PFSK-1 (cell line): ENCODE results near the gene RALGAPA2.

Experiments used
- FOXP2 ChIP-seq: optimal IDR thresholded peaks from 2 replicates; pipeline ENCODE3; 2011; ENCODE audit warnings: borderline replicate concordance, control low read depth, inconsistent platforms; ENCODE audit not compliant: insufficient read depth; ENCODE audit errors: extremely low read length, extremely low read depth
- POLR2AphosphoS5 ChIP-seq: IDR thresholded peaks from 2 replicates; pipeline ENCODE4 v1.6.1; 2012; ENCODE audit warnings: low read depth, mild to moderate bottlenecking, control low read depth, low read length, moderate library complexity
- SIN3A ChIP-seq: IDR thresholded peaks from 2 replicates; pipeline ENCODE4 v1.6.1; 2012; ENCODE audit warnings: mild to moderate bottlenecking, low read length, moderate library complexity, borderline replicate concordance; ENCODE audit not compliant: insufficient read depth
- TAF1 ChIP-seq: IDR thresholded peaks from 2 replicates; pipeline ENCODE4 v1.6.1; 2012; ENCODE audit warnings: low read length, control low read depth, borderline replicate concordance; ENCODE audit not compliant: insufficient read depth
- TF ChIP-seq, protein P1 (sequence below), 2 experiments: IDR thresholded peaks; 2 replicates each; pipeline versions ENCODE4 v1.6.1 to v1.8.0; 2011 to 2012; ENCODE audit warnings: low read depth in 2 of 2, low read length in 2 of 2, control low read depth in 1 of 2, inconsistent platforms in 1 of 2, mild to moderate bottlenecking in 1 of 2, moderate library complexity in 1 of 2; ENCODE audit not compliant: insufficient read depth in 1 of 2

Gene RALGAPA2

DNA sequence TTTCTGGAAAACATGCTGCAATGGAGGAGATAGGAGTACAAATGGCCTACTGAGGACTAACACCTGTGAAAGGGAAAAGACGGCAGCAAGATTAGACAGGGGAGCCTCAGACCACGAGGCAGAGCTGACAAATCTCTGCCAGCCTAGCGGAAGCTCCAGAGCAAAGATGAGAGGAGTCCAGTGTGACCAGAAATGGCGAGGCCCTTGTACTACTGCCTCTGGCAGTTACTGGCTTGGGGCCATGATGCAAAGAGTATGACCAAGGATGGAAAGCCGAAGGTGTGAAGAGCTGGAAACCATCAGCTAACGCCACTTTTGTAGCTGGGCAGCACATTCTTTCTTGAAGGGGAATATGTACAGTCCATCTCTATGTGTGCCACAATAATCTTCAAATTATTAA lies 55.4 kb downstream of the RALGAPA2 start:
- TF ChIP-seq TAF1, result no peak
- TF ChIP-seq, protein P1, sequence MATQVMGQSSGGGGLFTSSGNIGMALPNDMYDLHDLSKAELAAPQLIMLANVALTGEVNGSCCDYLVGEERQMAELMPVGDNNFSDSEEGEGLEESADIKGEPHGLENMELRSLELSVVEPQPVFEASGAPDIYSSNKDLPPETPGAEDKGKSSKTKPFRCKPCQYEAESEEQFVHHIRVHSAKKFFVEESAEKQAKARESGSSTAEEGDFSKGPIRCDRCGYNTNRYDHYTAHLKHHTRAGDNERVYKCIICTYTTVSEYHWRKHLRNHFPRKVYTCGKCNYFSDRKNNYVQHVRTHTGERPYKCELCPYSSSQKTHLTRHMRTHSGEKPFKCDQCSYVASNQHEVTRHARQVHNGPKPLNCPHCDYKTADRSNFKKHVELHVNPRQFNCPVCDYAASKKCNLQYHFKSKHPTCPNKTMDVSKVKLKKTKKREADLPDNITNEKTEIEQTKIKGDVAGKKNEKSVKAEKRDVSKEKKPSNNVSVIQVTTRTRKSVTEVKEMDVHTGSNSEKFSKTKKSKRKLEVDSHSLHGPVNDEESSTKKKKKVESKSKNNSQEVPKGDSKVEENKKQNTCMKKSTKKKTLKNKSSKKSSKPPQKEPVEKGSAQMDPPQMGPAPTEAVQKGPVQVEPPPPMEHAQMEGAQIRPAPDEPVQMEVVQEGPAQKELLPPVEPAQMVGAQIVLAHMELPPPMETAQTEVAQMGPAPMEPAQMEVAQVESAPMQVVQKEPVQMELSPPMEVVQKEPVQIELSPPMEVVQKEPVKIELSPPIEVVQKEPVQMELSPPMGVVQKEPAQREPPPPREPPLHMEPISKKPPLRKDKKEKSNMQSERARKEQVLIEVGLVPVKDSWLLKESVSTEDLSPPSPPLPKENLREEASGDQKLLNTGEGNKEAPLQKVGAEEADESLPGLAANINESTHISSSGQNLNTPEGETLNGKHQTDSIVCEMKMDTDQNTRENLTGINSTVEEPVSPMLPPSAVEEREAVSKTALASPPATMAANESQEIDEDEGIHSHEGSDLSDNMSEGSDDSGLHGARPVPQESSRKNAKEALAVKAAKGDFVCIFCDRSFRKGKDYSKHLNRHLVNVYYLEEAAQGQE (IDR thresholded peaks at IDR 0.05; ENCODE audit: insufficient read depth in 1 of 2, low read depth in 2 of 2, low read length in 2 of 2), result no peak
- TF ChIP-seq SIN3A, result no peak
- no peak for TF ChIP-seq POLR2AphosphoS5
- no peak for TF ChIP-seq FOXP2

DNA sequence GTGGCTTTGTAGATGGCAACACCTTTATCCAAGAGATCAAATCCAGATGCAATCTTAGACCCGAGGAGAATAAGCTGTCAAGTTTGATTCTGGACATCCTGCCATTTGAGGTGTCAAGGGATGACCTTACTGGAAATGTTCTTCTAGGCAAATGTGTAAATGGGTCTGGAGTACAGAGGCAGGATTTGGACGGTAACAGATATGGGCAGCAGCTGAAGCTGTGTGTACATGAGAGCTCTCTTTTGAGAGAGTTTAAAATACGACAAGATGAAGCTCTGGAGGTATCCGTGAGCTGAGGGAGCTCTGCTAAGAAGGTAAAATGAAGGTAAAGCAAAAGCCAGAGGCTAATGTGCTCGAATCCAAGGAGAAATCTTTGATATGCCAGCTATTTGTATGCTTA lies 56.6 kb downstream of the RALGAPA2 start:
- TF ChIP-seq POLR2AphosphoS5, result no peak
- TF ChIP-seq FOXP2, result no peak
- no peak for TF ChIP-seq TAF1
- no peak for TF ChIP-seq SIN3A
- TF ChIP-seq, protein P1 (IDR thresholded peaks at IDR 0.05; ENCODE audit: insufficient read depth in 1 of 2, low read depth in 2 of 2, low read length in 2 of 2), result no peak

DNA sequence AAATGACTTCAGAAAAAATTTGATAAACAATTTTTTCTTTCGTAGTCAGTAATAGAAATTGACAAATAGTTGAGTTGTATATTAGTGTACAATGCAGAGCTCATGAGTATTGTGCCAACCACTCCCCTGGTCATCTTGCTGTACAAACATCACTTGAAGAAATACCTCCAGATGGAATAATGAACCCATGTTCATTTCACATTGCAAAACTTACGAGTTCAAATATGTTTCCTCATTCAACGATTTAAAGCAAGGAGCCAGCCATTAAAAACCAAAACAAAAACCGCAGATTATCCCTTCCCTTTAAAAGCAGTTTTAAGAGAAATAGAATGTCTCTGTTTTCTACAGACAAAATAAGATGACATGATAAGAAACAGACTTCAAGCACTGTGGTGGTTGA lies 62.5 kb downstream of the RALGAPA2 start:
- TF ChIP-seq, protein P1 (IDR thresholded peaks at IDR 0.05; ENCODE audit: insufficient read depth in 1 of 2, low read depth in 2 of 2, low read length in 2 of 2), result no peak
- no peak for TF ChIP-seq FOXP2
- TF ChIP-seq POLR2AphosphoS5, result no peak
- TF ChIP-seq SIN3A, result no peak
- no peak for TF ChIP-seq TAF1

DNA sequence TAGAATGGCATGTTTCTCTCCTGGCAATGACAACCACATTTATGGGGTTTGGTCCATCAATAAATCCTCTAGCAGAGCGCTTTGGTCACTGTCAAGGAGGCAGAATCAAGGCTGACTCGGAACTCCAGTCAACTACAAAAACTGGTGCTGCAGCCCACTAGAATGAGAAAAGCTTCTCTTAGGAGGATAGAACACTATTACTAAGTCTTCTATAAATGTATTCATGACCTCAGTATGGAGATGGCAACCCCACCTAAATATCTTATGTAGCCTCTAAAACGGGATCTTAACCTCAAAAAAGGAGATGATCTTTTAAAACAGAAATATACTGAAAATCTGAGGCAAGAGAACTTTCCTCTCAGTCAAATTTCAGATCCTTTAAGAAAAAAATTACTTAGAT lies 68.5 kb downstream of the RALGAPA2 start:
- TF ChIP-seq SIN3A (no peak), TAF1 (no peak), POLR2AphosphoS5 (no peak), FOXP2 (no peak)
- TF ChIP-seq, protein P1 (IDR thresholded peaks at IDR 0.05; ENCODE audit: insufficient read depth in 1 of 2, low read depth in 2 of 2, low read length in 2 of 2), result no peak

- TF ChIP-seq TAF1 (no peak), POLR2AphosphoS5 (no peak), FOXP2 (no peak), SIN3A (no peak)
- TF ChIP-seq, protein P1 (IDR thresholded peaks at IDR 0.05; ENCODE audit: insufficient read depth in 1 of 2, low read depth in 2 of 2, low read length in 2 of 2), result no peak
These were observed 70.7 kb downstream of the RALGAPA2 start for GRCh38 chr20:20641783-20642182.
